Cardiac muscle cell (in vitro differentiated cells and primary cell): ENCODE data around the gene KAZN. TPM values are rescaled to one million over a fixed set of nuclear protein-coding genes. Genes with fewer than 3 reads are reported as not detected.

ENCODE experiments used
- DNase-seq, 2 donors: peaks; one replicate each; pipeline versions ENCODE4 v3.0.0 to v3.0.0-alpha.2; 2010 to 2017; ENCODE audit warnings: low read depth in 1 of 2, low spot score in 1 of 2
- H3K27ac ChIP-seq: fragments of 200-600 bp; sonication (generic); 2 replicates; pipeline ENCODE4 v1.5.1; 2016
- H3K27me3 ChIP-seq: fragments of 200-600 bp; sonication (generic); 2 replicates; pipeline ENCODE4 v1.6.0; 2016; ENCODE audit warnings: control low read depth
- H3K36me3 ChIP-seq: fragments of 200-600 bp; sonication (generic); 2 replicates; pipeline ENCODE4 v1.5.1; 2016; ENCODE audit warnings: control low read depth
- H3K4me1 ChIP-seq: fragments of 200-600 bp; sonication (generic); 2 replicates; pipeline ENCODE4 v1.8.1; 2017; ENCODE audit warnings: low read depth, mild to moderate bottlenecking, mixed run types
- H3K4me3 ChIP-seq: fragments of 200-600 bp; sonication (generic); 2 replicates; pipeline ENCODE4 v1.5.1; 2016; ENCODE audit warnings: mild to moderate bottlenecking
- H3K9me3 ChIP-seq: fragments of 200-600 bp; sonication (generic); 2 replicates; pipeline ENCODE4 v1.5.1; 2017; ENCODE audit warnings: low read depth, mild to moderate bottlenecking, control low read depth
- CTCF ChIP-seq: IDR thresholded peaks from 2 replicates; pipeline ENCODE4 v1.5.1; 2012; ENCODE audit warnings: low read depth, mild to moderate bottlenecking, low read length
- polyA plus RNA-seq: library from polyadenylated mRNA; unstranded; fragments of >200 nt; fragmentation: Nextera tagmentation; extraction: Ambion mirVana; gene quantifications from 2 replicates; pipeline ENCODE4 v1.2.1, GENCODE V29; 2016
- total RNA-seq: library from RNA; depleted of rRNA; stranded (reverse); fragments of >200 nt; gene quantifications from 2 replicates; pipeline ENCODE4 v1.2.3, GENCODE V29; 2016

Gene KAZN
- total and polyA plus RNA-seq, 2 experiments from 2014 or later = 17.5 to 26.9 TPM

GRCh38 chr1:14977338-14977931 is 378.9 kb downstream of the KAZN start:
- no peaks in the 10 kb centered on the region for H3K27me3 ChIP-seq
- no peak for DNase-seq
- H3K4me3 ChIP-seq = no peak overlapping the region
- no peaks in the 10 kb centered on the region for H3K4me1 ChIP-seq
- H3K27ac ChIP-seq = no peak overlapping the region
- H3K36me3 ChIP-seq = no peaks in the 10 kb centered on the region
- TF ChIP-seq CTCF = no peak
- H3K9me3 ChIP-seq = no peaks in the 10 kb centered on the region

DNA sequence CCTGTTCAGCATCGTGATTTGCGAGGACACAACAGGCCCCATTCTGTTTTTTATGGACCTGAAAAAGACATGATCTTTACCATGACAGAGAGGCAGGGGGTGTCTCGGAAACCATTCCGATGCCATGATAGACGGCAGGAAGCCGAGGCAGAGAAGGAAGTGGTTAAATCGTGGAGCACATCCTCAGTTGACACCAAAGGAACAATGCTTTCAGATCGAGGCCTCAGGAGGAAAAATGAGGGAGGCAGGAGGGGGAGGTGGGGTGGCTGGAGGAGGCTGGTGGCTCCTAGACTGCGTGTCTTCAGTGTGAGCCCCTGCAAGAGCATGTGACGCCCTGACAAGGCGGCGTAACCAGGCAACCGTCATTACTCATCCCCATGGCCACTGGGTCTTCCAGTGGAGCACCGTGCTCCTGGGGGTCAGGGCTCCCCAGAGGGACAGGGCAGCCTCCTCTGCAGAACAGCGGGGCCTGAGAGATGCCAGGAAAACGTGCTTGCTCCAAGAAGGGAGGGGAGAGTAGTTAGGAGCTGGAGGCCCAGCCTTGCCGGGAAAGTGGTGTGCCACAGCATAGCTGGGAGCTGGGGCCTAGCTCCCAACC is 382.2 kb downstream of the KAZN start:
- no peaks in the 10 kb centered on the region for H3K9me3 ChIP-seq
- no peaks in the 10 kb centered on the region for H3K36me3 ChIP-seq
- H3K27me3 ChIP-seq = no peaks in the 10 kb centered on the region
- no peak overlapping the region for H3K4me3 ChIP-seq
- no peaks in the 10 kb centered on the region for H3K4me1 ChIP-seq
- H3K27ac ChIP-seq = no peak overlapping the region
- no peak for TF ChIP-seq CTCF
- peak in 1 of 2 donors; percentile 25 for DNase-seq

- DNase-seq = no peak
- Histone ChIP-seq H3K27me3 (no peaks in the 10 kb centered on the region), H3K27ac (no peak overlapping the region), H3K4me3 (no peak overlapping the region), H3K36me3 (no peaks in the 10 kb centered on the region), H3K4me1 (no peaks in the 10 kb centered on the region), H3K9me3 (no peaks in the 10 kb centered on the region)
- no peak for TF ChIP-seq CTCF
Measured at GRCh38 chr1:14982029-14982428, 383.5 kb downstream of the KAZN start.

DNA sequence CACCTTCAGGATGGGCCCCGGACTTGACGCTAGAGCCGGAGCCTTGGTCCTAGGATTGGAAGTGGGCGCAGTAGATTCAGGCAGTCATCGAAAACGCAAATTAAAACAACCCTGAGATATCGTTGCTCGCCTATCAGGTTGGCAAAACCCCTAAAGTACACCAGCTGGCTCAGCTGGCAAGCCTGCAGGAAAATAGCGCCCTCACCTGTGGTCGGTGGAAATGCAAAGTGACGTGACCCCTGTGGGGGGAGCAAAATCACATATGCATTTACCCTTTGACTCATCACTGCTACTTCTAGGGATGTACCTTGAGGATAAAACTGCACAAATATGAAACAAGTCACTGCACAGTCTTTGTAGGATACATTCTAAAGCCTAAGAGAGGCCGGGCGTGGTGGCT is 384.8 kb downstream of the KAZN start:
- Histone ChIP-seq H3K4me3 (no peak overlapping the region), H3K9me3 (no peaks in the 10 kb centered on the region), H3K27ac (no peak overlapping the region), H3K27me3 (no peaks in the 10 kb centered on the region), H3K36me3 (no peaks in the 10 kb centered on the region), H3K4me1 (no peaks in the 10 kb centered on the region)
- no peak for TF ChIP-seq CTCF
- DNase-seq = no peak

DNA sequence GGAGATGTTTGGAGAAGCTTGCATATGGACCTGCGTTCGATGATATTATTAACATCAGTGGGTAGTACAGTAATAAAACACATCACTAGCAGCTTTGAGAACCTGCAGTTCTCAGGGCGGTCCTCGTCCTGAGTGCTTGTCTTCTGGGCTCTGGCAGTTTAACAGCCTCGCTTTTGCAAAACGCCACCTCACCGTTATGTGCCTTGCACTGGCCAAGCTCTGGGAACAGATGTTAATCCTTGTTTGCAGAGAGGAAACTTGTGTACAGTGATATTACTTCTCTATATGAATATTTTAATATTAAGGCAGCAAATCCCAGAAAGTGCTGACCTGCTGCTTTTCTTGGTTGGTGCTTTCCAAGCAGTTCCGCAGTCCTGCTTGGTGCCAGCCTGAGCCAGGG is 387.7 kb downstream of the KAZN start:
- no peak overlapping the region for H3K4me3 ChIP-seq
- TF ChIP-seq CTCF = no peak
- H3K9me3 ChIP-seq = no peaks in the 10 kb centered on the region
- H3K4me1 ChIP-seq = no peaks in the 10 kb centered on the region
- no peak overlapping the region for H3K27ac ChIP-seq
- no peaks in the 10 kb centered on the region for H3K36me3 ChIP-seq
- no peak for DNase-seq
- no peaks in the 10 kb centered on the region for H3K27me3 ChIP-seq
